Hematopoietic multipotent progenitor cell treated with erythropoietin and hydrocortisone succinate and interleukin-3 and kit ligand, for 6 days (in vitro differentiated cells): ENCODE results near the gene RPA1.
"Not testable (repeated sequence)": the region's sequence is repeated elsewhere in the genome, so short reads cannot be mapped to it uniquely, and the experiment has no call there.

ENCODE experiments used
- DNase-seq: peaks from one replicate; pipeline ENCODE4 v3.0.0-alpha.2; 2015

The RPA1 gene

GRCh38 chr17:1829592-1830257 is at the start of gene RPA1, which contains the start of gene SMYD4:
Gene RPA1 (plus strand): TSS chr17:1830005. CDS start chr17:1830094, 89 bp downstream.
Gene SMYD4 (minus strand): TSS chr17:1829902. CDS start chr17:1827994, 1,908 bp downstream.
- DNase-seq: peak; percentile 94

GRCh38 chr17:1782171-1782567 is 47.6 kb upstream of the RPA1 start:
- DNase-seq: no peak

- DNase-seq: no peak
These were observed 46.5 kb upstream of the RPA1 start for GRCh38 chr17:1783271-1783670.

- DNase-seq: peak; percentile 84
These were observed 45.8 kb upstream of the RPA1 start for GRCh38 chr17:1783834-1784611.

- DNase-seq: no peak
These were observed 43.9 kb upstream of the RPA1 start for GRCh38 chr17:1785930-1786329.

- no peak for DNase-seq
These were observed 43.1 kb upstream of the RPA1 start for GRCh38 chr17:1786708-1787107.

- DNase-seq: no peak
These were observed 42.4 kb upstream of the RPA1 start for GRCh38 chr17:1787301-1787902.

- no peak for DNase-seq
These were observed 39.9 kb upstream of the RPA1 start for GRCh38 chr17:1789936-1790335.

- peak; percentile 54 for DNase-seq
These were observed 37.0 kb upstream of the RPA1 start for GRCh38 chr17:1792495-1793446.

- DNase-seq: peak; percentile 40
These were observed 36.4 kb upstream of the RPA1 start for GRCh38 chr17:1793447-1793806.

- no peak for DNase-seq
These were observed 33.0 kb upstream of the RPA1 start for GRCh38 chr17:1796800-1797199.

- peak; percentile 77 for DNase-seq
These were observed 32.5 kb upstream of the RPA1 start for GRCh38 chr17:1797323-1797722.

- not testable (repeated sequence) for DNase-seq
These were observed 32.0 kb upstream of the RPA1 start for GRCh38 chr17:1797846-1798245.

- DNase-seq: no peak
These were observed 29.6 kb upstream of the RPA1 start for GRCh38 chr17:1800240-1800639.

- no peak for DNase-seq
These were observed 29.1 kb upstream of the RPA1 start for GRCh38 chr17:1800712-1801111.

GRCh38 chr17:1802429-1802828 is 27.4 kb upstream of the RPA1 start:
- no peak for DNase-seq

GRCh38 chr17:1803280-1803679 is 26.5 kb upstream of the RPA1 start:
- DNase-seq: no peak

- no peak for DNase-seq
These were observed 21.9 kb upstream of the RPA1 start for GRCh38 chr17:1807890-1808289.

- no peak for DNase-seq
These were observed 21.2 kb upstream of the RPA1 start for GRCh38 chr17:1808644-1809043.

GRCh38 chr17:1809815-1810214 is 20.0 kb upstream of the RPA1 start:
- not testable (repeated sequence) for DNase-seq

- DNase-seq: no peak
These were observed 19.2 kb upstream of the RPA1 start for GRCh38 chr17:1810450-1811103.

GRCh38 chr17:1813088-1813487 is 16.7 kb upstream of the RPA1 start:
- DNase-seq: no peak
